Heart left ventricle (tissue), 13 donors: ENCODE data around the gene TNFRSF8.

Experiments used
- CTCF ChIP-seq, 12 donors: fragments of 200-600 bp; sonication (generic) in 4 of 12; IDR thresholded peaks; one replicate each; pipeline versions ENCODE4 v1.5.0 to v1.8.0; 2018 to 2022; ENCODE audit warnings: antibody characterized with exemption in 12 of 12, mild to moderate bottlenecking in 5 of 12
- POLR2A ChIP-seq, 2 donors: fragments of 450-650 bp; IDR thresholded peaks; one replicate each; pipeline ENCODE4 v1.6.1; 2017; ENCODE audit warnings: antibody characterized with exemption in 2 of 2, mild to moderate bottlenecking in 2 of 2, moderate library complexity in 2 of 2
- donor health status: ischemic (EF 13 %, LVEDD 7.1; RV severe dilation, severe dysfunction).
- donor health status: DM: no; HTN: yes; CAD: no.
- donor health status: DM: no; HTN: no; CAD: no.
- donor health status: ischemic (EF 25% LVEDD 6.9; RV normal size, moderate dysfunction).
- donor health status: ischemic (EF 25% LVEDD 5.7; RV mildly dilated, moderate dysfunction).
- donor health status: ischemic (EF 35%, LVEDD 5.7; RV mildly dilated, moderate dysfunction).
- donor health status: nonischemic (EF 11% LVEDD 7.7; RV severe dilation, severe dysfunction).
- donor health status: DM: yes; HTN: yes; CAD: no.
- donor health status: PGD.
- donor health status: ischemic (EF 29% LVEDD 5.4; RV normal size, mild dysfunction).
- donor health status: nonischemic (EF 23%, LVEDD 6.1; RV moderate dilation, normal function).

- TF ChIP-seq CTCF (IDR thresholded peaks at IDR 0.05) (no peak), POLR2A (IDR thresholded peaks at IDR 0.05) (no peak)
Measured at GRCh38 chr1:12130466-12131130, 67.5 kb downstream of the TNFRSF8 start.
